Neural crest cell (in vitro differentiated cells): ENCODE measurements around the gene EXD3. TPM values are rescaled to one million over a fixed set of nuclear protein-coding genes. Genes with fewer than 3 reads are reported as not detected.
A peak's percentile ranks its signal among the peaks of the same experiment; 100 is the strongest.

Experiments used
- DNase-seq: peaks from one replicate; pipeline ENCODE4 v3.0.0; 2021; ENCODE audit warnings: low read depth, mixed read lengths, low spot score
- H3K27ac Mint-ChIP-seq: one replicate; pipeline ENCODE4 v1.8.0; 2021; ENCODE audit warnings: mild to moderate bottlenecking, mixed read lengths; ENCODE audit not compliant: unreplicated experiment
- H3K27me3 Mint-ChIP-seq: 2 replicates; pipeline ENCODE4 v1.8.0; 2021; ENCODE audit warnings: low read depth, mild to moderate bottlenecking, mixed read lengths
- H3K36me3 Mint-ChIP-seq: 2 replicates; pipeline ENCODE4 v1.8.0; 2021; ENCODE audit warnings: low read depth, mild to moderate bottlenecking, mixed read lengths
- H3K4me1 Mint-ChIP-seq: 2 replicates; pipeline ENCODE4 v1.8.0; 2021; ENCODE audit warnings: mixed read lengths
- H3K4me3 Mint-ChIP-seq: one replicate; pipeline ENCODE4 v1.8.0; 2021; ENCODE audit warnings: mild to moderate bottlenecking, mixed read lengths
- H3K9me3 Mint-ChIP-seq: 2 replicates; pipeline ENCODE4 v1.8.0; 2021; ENCODE audit warnings: mixed read lengths
- CTCF ChIP-seq: fragments of 200-600 bp; sonication (generic); conservative IDR thresholded peaks from 2 replicates; pipeline ENCODE4 v1.5.0; 2021; ENCODE audit warnings: antibody characterized with exemption, mild to moderate bottlenecking
- total RNA-seq: library from RNA; stranded (reverse); gene quantifications from 2 replicates; pipeline ENCODE4 v1.2.1, GENCODE V29; 2021

The EXD3 gene
- total RNA-seq, 1 donor from 2014 or later = 15.1 TPM

GRCh38 chr9:137428311-137428630 is 5.3 kb upstream of the EXD3 start:
- no peak for TF ChIP-seq CTCF
- Mint-ChIP-seq H3K27ac (no peak overlapping the region), H3K36me3 (no peaks in the 10 kb centered on the region), H3K27me3 (peaks cover 3% of the 10 kb centered on the region), H3K9me3 (no peaks in the 10 kb centered on the region), H3K4me3 (no peak overlapping the region), H3K4me1 (no peaks in the 10 kb centered on the region)
- DNase-seq = no peak

DNA sequence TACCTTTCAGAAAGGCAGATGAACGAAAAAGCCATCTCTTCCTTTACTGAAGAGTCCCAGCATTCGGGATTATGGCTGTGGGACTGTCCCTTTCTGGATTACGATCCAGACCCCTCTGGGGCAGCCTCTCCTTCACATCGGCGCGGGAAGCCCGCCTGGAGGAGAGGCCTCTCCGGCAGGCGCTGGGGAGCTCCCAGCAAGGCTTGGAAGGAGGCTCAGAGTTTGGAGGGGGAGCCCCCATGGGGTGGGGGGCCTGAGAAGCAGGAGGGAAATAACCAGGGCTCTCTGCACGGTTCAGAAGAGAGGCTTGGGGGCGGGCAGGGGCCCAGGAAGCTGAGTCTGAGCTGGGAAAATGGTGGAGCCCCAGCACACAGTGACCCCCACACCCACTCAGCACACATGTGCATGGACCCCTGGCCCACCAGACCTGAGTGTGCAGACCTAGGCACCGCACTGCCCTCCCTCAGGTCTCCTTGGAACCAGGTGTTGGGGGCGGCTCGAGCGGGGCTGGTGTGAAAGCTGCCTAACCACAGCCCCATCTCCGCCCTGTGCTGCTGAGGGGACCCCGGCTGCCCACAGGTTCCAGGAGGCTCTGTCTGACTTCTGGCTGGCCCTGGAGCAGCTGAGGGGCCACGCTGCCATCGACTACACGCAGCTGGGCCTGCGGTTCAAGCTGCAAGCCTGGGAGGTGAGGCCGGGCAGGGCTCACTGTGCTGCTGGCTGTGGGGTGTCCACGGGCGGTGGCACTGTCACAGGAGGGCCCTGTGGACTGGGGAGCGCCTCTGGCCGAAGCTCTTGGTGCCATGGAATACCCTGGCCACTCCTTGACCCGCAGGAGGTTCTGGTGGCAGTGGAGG is 4.7 kb upstream of the EXD3 start:
- no peak for DNase-seq
- H3K4me1 Mint-ChIP-seq = no peaks in the 10 kb centered on the region
- H3K9me3 Mint-ChIP-seq = no peaks in the 10 kb centered on the region
- H3K27ac Mint-ChIP-seq = no peak overlapping the region
- H3K36me3 Mint-ChIP-seq = no peaks in the 10 kb centered on the region
- H3K4me3 Mint-ChIP-seq = no peak overlapping the region
- no peak for TF ChIP-seq CTCF
- peaks cover 3% of the 10 kb centered on the region for H3K27me3 Mint-ChIP-seq

DNA sequence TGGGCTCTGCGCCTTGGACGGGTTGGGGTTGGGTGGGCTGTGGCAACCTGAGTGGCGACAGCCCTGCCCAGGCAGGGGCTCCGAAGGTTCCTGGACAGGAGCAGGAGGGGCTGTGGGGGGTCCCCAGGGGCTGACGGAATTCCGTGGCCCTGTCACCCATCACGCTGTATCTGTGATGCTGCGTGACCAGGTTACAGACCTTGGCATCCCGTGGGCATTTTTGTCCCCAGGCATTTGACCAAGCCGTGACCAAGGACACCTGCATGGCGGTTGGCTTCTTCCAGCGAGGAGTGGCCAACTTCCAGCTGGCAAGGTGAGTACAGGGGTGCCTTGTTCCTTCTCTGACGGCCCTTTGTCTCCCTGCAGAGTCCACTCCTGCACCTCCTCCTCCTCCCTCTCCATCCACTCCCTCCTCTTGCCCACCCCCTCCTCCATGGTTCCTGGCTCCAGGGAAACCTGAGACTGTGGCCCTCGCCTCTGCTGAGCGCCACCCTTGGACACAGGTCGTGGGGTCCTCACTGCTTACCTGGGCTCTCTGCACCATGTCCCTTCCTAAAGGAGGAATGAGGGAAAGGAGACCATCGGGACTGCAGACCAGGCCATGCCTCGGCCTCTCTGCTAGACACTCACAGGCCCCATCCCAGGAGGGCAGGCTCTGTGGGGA is 3.2 kb upstream of the EXD3 start:
- H3K4me3 Mint-ChIP-seq = no peak overlapping the region
- H3K4me1 Mint-ChIP-seq = peaks cover 8% of the 10 kb centered on the region
- DNase-seq = no peak
- H3K27me3 Mint-ChIP-seq = peaks cover 3% of the 10 kb centered on the region
- no peaks in the 10 kb centered on the region for H3K9me3 Mint-ChIP-seq
- TF ChIP-seq CTCF = no peak
- H3K36me3 Mint-ChIP-seq = no peaks in the 10 kb centered on the region
- H3K27ac Mint-ChIP-seq = no peak overlapping the region

DNA sequence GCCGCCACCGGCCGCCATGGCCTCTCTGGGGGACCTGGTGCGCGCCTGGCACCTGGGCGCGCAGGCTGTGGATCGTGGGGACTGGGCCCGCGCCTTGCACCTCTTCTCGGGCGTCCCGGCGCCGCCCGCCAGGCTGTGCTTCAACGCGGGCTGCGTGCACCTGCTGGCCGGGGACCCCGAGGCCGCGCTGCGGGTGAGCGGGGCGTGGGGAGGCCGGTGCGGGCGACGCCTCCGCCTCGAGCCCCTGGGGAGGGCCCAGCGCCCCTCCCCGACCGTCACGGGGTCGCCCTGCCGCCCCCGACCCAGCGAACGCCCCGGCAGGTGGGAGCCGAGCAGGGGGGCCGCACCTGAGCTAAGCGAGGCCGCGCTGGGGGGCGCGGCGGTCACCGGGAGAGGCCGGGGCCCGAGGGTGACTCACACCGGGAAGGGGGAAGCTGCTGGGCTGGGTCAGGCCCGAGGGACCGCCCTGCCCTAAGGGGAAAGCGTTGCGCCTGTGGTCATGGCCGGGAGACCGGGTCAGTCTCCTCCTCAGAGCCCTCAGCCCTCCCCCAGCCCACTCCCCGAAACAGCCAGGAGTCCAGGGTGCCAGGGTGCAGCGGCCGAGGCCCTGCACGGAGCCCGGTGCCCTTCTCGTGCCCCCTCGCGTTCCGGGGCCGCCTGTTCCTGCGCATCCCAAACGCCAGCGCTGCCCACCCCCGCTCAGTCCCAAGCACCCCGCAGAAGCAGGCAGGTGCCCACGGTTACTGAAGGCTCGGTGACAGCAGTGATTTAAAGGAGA is 741 bp upstream of the EXD3 start:
- H3K36me3 Mint-ChIP-seq = no peaks in the 10 kb centered on the region
- TF ChIP-seq CTCF = no peak
- peaks cover 3% of the 10 kb centered on the region for H3K27me3 Mint-ChIP-seq
- H3K4me3 Mint-ChIP-seq = peak overlapping the region; percentile 83
- peaks cover 8% of the 10 kb centered on the region for H3K4me1 Mint-ChIP-seq
- no peaks in the 10 kb centered on the region for H3K9me3 Mint-ChIP-seq
- no peak for DNase-seq
- H3K27ac Mint-ChIP-seq = no peak overlapping the region

GRCh38 chr9:137421838-137422603 is 941 bp downstream of the EXD3 start:
- no peak for TF ChIP-seq CTCF
- Mint-ChIP-seq H3K9me3 (no peaks in the 10 kb centered on the region), H3K27me3 (peaks cover 3% of the 10 kb centered on the region), H3K4me3 (peak overlapping the region; percentile 88), H3K36me3 (no peaks in the 10 kb centered on the region), H3K27ac (peak overlapping the region; percentile 4), H3K4me1 (peaks cover 8% of the 10 kb centered on the region)
- DNase-seq = no peak
